Prostate gland (tissue), 2 donors: ENCODE measurements around the gene HAUS5.

Experiments used
- CTCF ChIP-seq, 4 experiments: fragments of 200-600 bp in 2 of 4; fragments of 450-650 bp in 2 of 4; sonication (generic) in 2 of 4; IDR thresholded peaks; 1 replicate in 3 of 4; 2 replicates in 1 of 4; pipeline ENCODE4 v1.5.1; 2016 to 2019; ENCODE audit warnings: antibody characterized with exemption in 4 of 4, mild to moderate bottlenecking in 2 of 4, moderate library complexity in 2 of 4
- POLR2A ChIP-seq: fragments of 450-650 bp; IDR thresholded peaks from one replicate; pipeline ENCODE4 v1.6.1; 2016; ENCODE audit warnings: antibody characterized with exemption, mild to moderate bottlenecking

GRCh38 chr19:35587321-35587720 lies 25.2 kb upstream of the HAUS5 start:
- no peak for TF ChIP-seq CTCF (IDR thresholded peaks at IDR 0.05)
- no peak for TF ChIP-seq POLR2A
